Stomach smooth muscle (tissue), 2 donors: ENCODE results near the gene PABPC1L2B.
"Not testable (repeated sequence)": the region's sequence is repeated elsewhere in the genome, so short reads cannot be mapped to it uniquely, and the experiment has no call there.

Experiments
- H3K27ac ChIP-seq: one replicate; pipeline ENCODE4 v1.7.0; 2013; ENCODE audit warnings: mild to moderate bottlenecking, low read length, inconsistent platforms
- H3K27me3 ChIP-seq, 2 donors: one replicate each; pipeline ENCODE4 v1.7.0; 2013; ENCODE audit warnings: low read length in 2 of 2; ENCODE audit not compliant: insufficient read depth in 2 of 2, control insufficient read depth in 1 of 2
- H3K36me3 ChIP-seq, 2 donors: one replicate each; pipeline ENCODE4 v1.7.0; 2013; ENCODE audit warnings: low read length in 2 of 2; ENCODE audit not compliant: control insufficient read depth in 2 of 2, insufficient read depth in 2 of 2
- H3K4me1 ChIP-seq: one replicate; pipeline ENCODE4 v1.7.0; 2013; ENCODE audit warnings: low read length; ENCODE audit not compliant: control insufficient read depth, insufficient read depth
- H3K4me3 ChIP-seq, 2 donors: one replicate each; pipeline ENCODE4 v1.7.0; 2013; ENCODE audit warnings: low read length in 2 of 2
- H3K9ac ChIP-seq, 2 donors: one replicate each; pipeline ENCODE4 v1.7.0; 2013; ENCODE audit warnings: low read length in 2 of 2, mild to moderate bottlenecking in 1 of 2
- H3K9me3 ChIP-seq, 2 donors: one replicate each; pipeline ENCODE4 v1.7.0; 2013; ENCODE audit warnings: low read length in 2 of 2; ENCODE audit not compliant: control insufficient read depth in 2 of 2
- donor health status: healthy.
- donor health status: Pancreatic carcinoma.

The PABPC1L2B gene

DNA sequence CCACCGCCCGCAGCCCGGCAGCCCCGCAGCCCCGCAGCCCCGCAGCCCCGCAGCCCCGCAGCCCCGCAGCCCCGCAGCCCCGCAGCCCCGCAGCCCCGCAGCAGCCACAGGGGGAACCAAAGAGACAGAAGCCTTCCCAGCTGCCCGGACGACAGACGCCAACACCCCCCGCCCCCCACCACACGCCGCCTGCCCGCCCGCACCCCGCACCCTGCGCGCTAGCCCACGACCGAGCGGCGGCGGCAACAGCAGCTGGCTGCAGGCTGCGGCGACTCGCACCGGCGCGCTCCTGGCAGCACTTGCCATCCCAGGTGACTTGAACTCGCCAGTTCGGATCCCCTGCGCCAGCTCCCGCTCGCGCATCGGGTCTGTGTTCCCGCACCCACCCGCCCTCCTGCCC, at the start of gene PABPC1L2B:
PABPC1L2B (plus strand) TSS at position 207 of the 400 bp plus-strand sequence. CDS start 704 bp downstream, outside the sequence.
- not testable (repeated sequence) for H3K27me3 ChIP-seq, H3K36me3 ChIP-seq, H3K9me3 ChIP-seq, H3K9ac ChIP-seq, H3K27ac ChIP-seq, H3K4me1 ChIP-seq, H3K4me3 ChIP-seq

- H3K36me3 ChIP-seq, H3K9me3 ChIP-seq, H3K4me3 ChIP-seq, H3K27me3 ChIP-seq, H3K27ac ChIP-seq, H3K4me1 ChIP-seq, H3K9ac ChIP-seq: not testable (repeated sequence)
Measured at GRCh38 chrX:72959971-72960370, 42.8 kb upstream of the PABPC1L2B start.

GRCh38 chrX:72971859-72972258, 30.9 kb upstream of the PABPC1L2B start:
- not testable (repeated sequence) for H3K9ac ChIP-seq, H3K4me1 ChIP-seq

DNA sequence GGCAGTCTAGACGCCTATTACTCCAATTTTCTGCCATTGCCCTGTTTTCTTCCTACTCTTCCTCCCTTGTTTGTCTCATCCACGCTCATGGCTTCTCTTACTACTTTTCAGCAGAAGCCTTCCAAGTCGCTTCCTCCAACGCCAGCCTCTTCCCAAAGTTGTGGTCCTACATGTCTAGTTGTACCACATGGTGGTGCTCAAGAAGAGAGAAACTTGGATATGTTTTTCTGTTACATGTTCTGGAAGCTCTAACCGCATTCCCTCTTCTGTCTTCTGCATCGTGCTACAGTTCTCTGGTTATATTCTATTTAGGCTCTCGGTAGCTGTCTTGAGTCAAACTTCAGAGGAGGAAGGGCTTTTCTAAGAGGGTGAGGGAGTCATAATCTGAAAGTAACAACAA, 27.9 kb upstream of the PABPC1L2B start:
- H3K27me3 ChIP-seq, H3K9me3 ChIP-seq, H3K36me3 ChIP-seq, H3K9ac ChIP-seq, H3K4me1 ChIP-seq, H3K27ac ChIP-seq, H3K4me3 ChIP-seq: not testable (repeated sequence)

More at GRCh38 chrX:72971859-72972258, 30.9 kb upstream of the PABPC1L2B start:
- H3K27me3 ChIP-seq, H3K27ac ChIP-seq, H3K36me3 ChIP-seq, H3K4me3 ChIP-seq, H3K9me3 ChIP-seq: not testable (repeated sequence)

GRCh38 chrX:72980894-72981469, 21.8 kb upstream of the PABPC1L2B start:
- not testable (repeated sequence) for H3K4me1 ChIP-seq

DNA sequence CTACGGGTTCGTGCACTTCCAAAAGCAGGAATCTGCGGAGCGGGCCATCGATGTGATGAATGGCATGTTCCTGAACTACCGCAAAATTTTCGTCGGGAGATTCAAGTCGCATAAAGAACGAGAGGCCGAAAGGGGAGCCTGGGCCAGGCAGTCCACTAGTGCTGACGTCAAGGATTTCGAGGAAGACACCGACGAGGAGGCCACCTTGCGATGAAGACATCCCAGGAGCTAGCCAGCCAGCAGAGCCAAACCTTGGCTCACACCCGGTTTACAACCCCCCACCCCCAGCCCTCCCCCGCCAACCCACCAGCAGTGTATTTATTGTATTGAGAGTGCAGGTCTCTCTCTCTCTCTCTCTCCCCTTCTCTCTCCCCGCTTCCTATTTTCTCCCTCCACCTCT, 1.3 kb downstream of the PABPC1L2B start:
- H3K36me3 ChIP-seq, H3K4me1 ChIP-seq, H3K9ac ChIP-seq, H3K27ac ChIP-seq, H3K9me3 ChIP-seq, H3K4me3 ChIP-seq: not testable (repeated sequence)
- peaks cover 0 to 10% of the 10 kb centered on the region in 2 donors for H3K27me3 ChIP-seq

More at GRCh38 chrX:72980894-72981469, 21.8 kb upstream of the PABPC1L2B start:
- not testable (repeated sequence) for H3K9ac ChIP-seq, H3K27ac ChIP-seq, H3K9me3 ChIP-seq, H3K36me3 ChIP-seq, H3K27me3 ChIP-seq, H3K4me3 ChIP-seq

GRCh38 chrX:73021361-73022092, 18.8 kb downstream of the PABPC1L2B start:
- Histone ChIP-seq H3K9me3 (peaks cover 0 to 6% of the 10 kb centered on the region in 2 donors), H3K4me1 (no peaks in the 10 kb centered on the region), H3K36me3 (no peaks in the 10 kb centered on the region), H3K27ac (no peak overlapping the region), H3K27me3 (no peaks in the 10 kb centered on the region), H3K4me3 (no peak overlapping the region), H3K9ac (no peak overlapping the region)

GRCh38 chrX:73022093-73022445, 19.3 kb downstream of the PABPC1L2B start:
- H3K4me3 ChIP-seq, H3K9ac ChIP-seq, H3K9me3 ChIP-seq, H3K4me1 ChIP-seq, H3K27ac ChIP-seq, H3K36me3 ChIP-seq, H3K27me3 ChIP-seq: not testable (repeated sequence)

DNA sequence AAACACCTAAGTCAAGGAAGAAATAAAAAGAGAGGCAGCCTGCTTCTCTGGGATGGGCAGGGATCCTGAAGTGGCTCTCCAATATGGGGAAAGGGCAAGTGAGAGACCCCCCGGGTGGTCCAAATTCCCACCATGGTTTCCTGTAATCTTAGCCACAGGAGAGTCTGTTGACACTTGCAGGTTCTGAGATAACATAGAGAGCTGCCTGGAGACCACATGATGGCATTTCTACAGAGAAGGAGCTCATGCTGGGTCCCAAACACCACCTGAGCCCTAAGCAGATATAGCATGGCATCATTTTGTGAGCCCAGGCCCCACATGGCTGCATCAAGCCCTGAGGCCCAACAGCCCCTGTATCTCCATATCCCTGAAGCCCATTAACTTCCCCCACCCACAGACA, 26.1 kb downstream of the PABPC1L2B start:
- Histone ChIP-seq H3K9ac (no peak overlapping the region), H3K27ac (no peak overlapping the region), H3K36me3 (no peaks in the 10 kb centered on the region), H3K4me3 (no peak overlapping the region), H3K4me1 (no peaks in the 10 kb centered on the region), H3K9me3 (peaks cover 0 to 8% of the 10 kb centered on the region in 2 donors), H3K27me3 (peaks cover 0 to 5% of the 10 kb centered on the region in 2 donors)
